ENCODE measurements around the gene PARD3. TPM values are rescaled to one million over a fixed set of nuclear protein-coding genes. Genes with fewer than 3 reads are reported as not detected.

Gene PARD3
- total RNA-seq, 3 donors from 2014 or later (not counting 1 experiment from before 2014, with no cell fraction given): 0.14 to 0.49 (median 0.38) TPM

- Mint-ChIP-seq H3K27ac (no peak overlapping the region), H3K36me3 (no peaks in the 10 kb centered on the region), H3K9me3 (no peaks in the 10 kb centered on the region), H3K4me3 (no peak overlapping the region), H3K27me3 (ENCODE audit: low read depth in 2 of 2) (peaks cover 2 to 9% of the 10 kb centered on the region in 2 donors), H3K4me1 (no peaks in the 10 kb centered on the region)
- H3K4me1 ChIP-seq (ENCODE audit: control insufficient read depth, insufficient read depth, low read length): no peaks in the 10 kb centered on the region
- no peak for TF ChIP-seq CTCF (IDR thresholded peaks at IDR 0.05)
- no peaks in the 10 kb centered on the region for H3K9me3 ChIP-seq (ENCODE audit: control insufficient read depth, insufficient read depth, low read length)
- H3K27me3 ChIP-seq (ENCODE audit: control insufficient read depth, insufficient read depth, low read length): no peaks in the 10 kb centered on the region
- H3K27ac ChIP-seq (ENCODE audit: low read length): no peak overlapping the region
- no peak overlapping the region for H3K4me3 ChIP-seq (ENCODE audit: low read length)
- 90% methylated on average over 4 of the region's 5 CpGs for WGBS (ENCODE audit: insufficient coverage)
- DNase-seq (no peak), ATAC-seq (no peak)
- H3K36me3 ChIP-seq (ENCODE audit: control insufficient read depth, insufficient read depth, low read length): no peaks in the 10 kb centered on the region
- intact Hi-C loops (cut with micrococcal nuclease): no loop called here
Measured at GRCh38 chr10:34648919-34649318, 166.2 kb downstream of the PARD3 start.

- Mint-ChIP-seq H3K36me3 (no peaks in the 10 kb centered on the region), H3K9me3 (no peaks in the 10 kb centered on the region), H3K4me3 (no peak overlapping the region), H3K4me1 (no peaks in the 10 kb centered on the region), H3K27me3 (ENCODE audit: low read depth in 2 of 2) (peaks cover 2 to 9% of the 10 kb centered on the region in 2 donors), H3K27ac (no peak overlapping the region)
- 92% methylated on average over 12 of the region's 12 CpGs for WGBS (ENCODE audit: insufficient coverage)
- intact Hi-C loops (cut with micrococcal nuclease): no loop called here
- no peaks in the 10 kb centered on the region for H3K36me3 ChIP-seq (ENCODE audit: control insufficient read depth, insufficient read depth, low read length)
- no peaks in the 10 kb centered on the region for H3K9me3 ChIP-seq (ENCODE audit: control insufficient read depth, insufficient read depth, low read length)
- H3K27ac ChIP-seq (ENCODE audit: low read length): no peak overlapping the region
- TF ChIP-seq CTCF (IDR thresholded peaks at IDR 0.05): no peak
- no peak for ATAC-seq
- no peak for DNase-seq
- no peaks in the 10 kb centered on the region for H3K4me1 ChIP-seq (ENCODE audit: control insufficient read depth, insufficient read depth, low read length)
- no peaks in the 10 kb centered on the region for H3K27me3 ChIP-seq (ENCODE audit: control insufficient read depth, insufficient read depth, low read length)
- H3K4me3 ChIP-seq (ENCODE audit: low read length): no peak overlapping the region
Measured at GRCh38 chr10:34647875-34648865, 166.9 kb downstream of the PARD3 start.

GRCh38 chr10:34647160-34647559 is 167.9 kb downstream of the PARD3 start:
- no peak overlapping the region for H3K4me3 ChIP-seq (ENCODE audit: low read length)
- Mint-ChIP-seq H3K4me3 (no peak overlapping the region), H3K4me1 (no peaks in the 10 kb centered on the region), H3K27me3 (ENCODE audit: low read depth in 2 of 2) (peaks cover 0 to 2% of the 10 kb centered on the region in 2 donors), H3K36me3 (no peaks in the 10 kb centered on the region), H3K9me3 (no peaks in the 10 kb centered on the region), H3K27ac (no peak overlapping the region)
- no peaks in the 10 kb centered on the region for H3K9me3 ChIP-seq (ENCODE audit: control insufficient read depth, insufficient read depth, low read length)
- H3K27me3 ChIP-seq (ENCODE audit: control insufficient read depth, insufficient read depth, low read length): no peaks in the 10 kb centered on the region
- no peak for DNase-seq
- 92% methylated on average over 7 of the region's 7 CpGs for WGBS (ENCODE audit: insufficient coverage)
- H3K4me1 ChIP-seq (ENCODE audit: control insufficient read depth, insufficient read depth, low read length): no peaks in the 10 kb centered on the region
- intact Hi-C loops (cut with micrococcal nuclease): no loop called here
- H3K27ac ChIP-seq (ENCODE audit: low read length): no peak overlapping the region
- TF ChIP-seq CTCF (IDR thresholded peaks at IDR 0.05): no peak
- no peak for ATAC-seq
- no peaks in the 10 kb centered on the region for H3K36me3 ChIP-seq (ENCODE audit: control insufficient read depth, insufficient read depth, low read length)
